ENCODE results near the gene GALK1. TPM values are rescaled to one million over a fixed set of nuclear protein-coding genes. Genes with fewer than 3 reads are reported as not detected.

The GALK1 gene
- total RNA-seq, 4 donors from 2014 or later: 19.4 to 37.1 (median 35.6) TPM; not detected in 1

GRCh38 chr17:75739801-75740200 lies 25.2 kb downstream of the GALK1 start:
- no peaks in the 10 kb centered on the region for H3K9me3 ChIP-seq
- H3K36me3 ChIP-seq: no peaks in the 10 kb centered on the region
- TF ChIP-seq POLR2A (IDR thresholded peaks at IDR 0.05): no peak
- no peak for TF ChIP-seq CTCF (IDR thresholded peaks at IDR 0.05)
- DNase-seq: no peak
- intact Hi-C loops (cut with DNase I; ENCODE audit: low total_unique reads): no loop called here
- H3K27me3 ChIP-seq: no peaks in the 10 kb centered on the region
- no peak overlapping the region for H3K27ac ChIP-seq
- H3K4me3 ChIP-seq: no peak overlapping the region
- H3K4me1 ChIP-seq: no peaks in the 10 kb centered on the region

- Histone ChIP-seq H3K27ac (no peak overlapping the region), H3K4me1 (no peaks in the 10 kb centered on the region), H3K27me3 (no peaks in the 10 kb centered on the region), H3K36me3 (no peaks in the 10 kb centered on the region), H3K9me3 (no peaks in the 10 kb centered on the region), H3K4me3 (no peak overlapping the region)
- no peak for DNase-seq
- no peak for TF ChIP-seq POLR2A (IDR thresholded peaks at IDR 0.05)
- no peak for TF ChIP-seq CTCF (IDR thresholded peaks at IDR 0.05)
- intact Hi-C loops (cut with DNase I; ENCODE audit: low total_unique reads): no loop called here
These were observed 25.8 kb downstream of the GALK1 start for GRCh38 chr17:75739174-75739573.

- no peaks in the 10 kb centered on the region for H3K27me3 ChIP-seq
- TF ChIP-seq POLR2A (IDR thresholded peaks at IDR 0.05) (no peak), CTCF (IDR thresholded peaks at IDR 0.05) (no peak)
- no peaks in the 10 kb centered on the region for H3K36me3 ChIP-seq
- no peaks in the 10 kb centered on the region for H3K9me3 ChIP-seq
- no peak for DNase-seq
- intact Hi-C loops (cut with DNase I; ENCODE audit: low total_unique reads): no loop called here
- H3K4me1 ChIP-seq: no peaks in the 10 kb centered on the region
- H3K27ac ChIP-seq: no peak overlapping the region
- no peak overlapping the region for H3K4me3 ChIP-seq
These were observed 26.7 kb downstream of the GALK1 start for GRCh38 chr17:75738218-75738802.

GRCh38 chr17:75737133-75737962 lies 27.6 kb downstream of the GALK1 start:
- Histone ChIP-seq H3K27me3 (no peaks in the 10 kb centered on the region), H3K9me3 (no peaks in the 10 kb centered on the region), H3K4me1 (no peaks in the 10 kb centered on the region), H3K4me3 (no peak overlapping the region), H3K27ac (no peak overlapping the region), H3K36me3 (no peaks in the 10 kb centered on the region)
- DNase-seq: no peak
- TF ChIP-seq CTCF (IDR thresholded peaks at IDR 0.05): no peak
- no peak for TF ChIP-seq POLR2A (IDR thresholded peaks at IDR 0.05)
- intact Hi-C loops (cut with DNase I; ENCODE audit: low total_unique reads): no loop called here

GRCh38 chr17:75736173-75736835 lies 28.7 kb downstream of the GALK1 start:
- intact Hi-C loops (cut with DNase I; ENCODE audit: low total_unique reads): no loop called here
- no peaks in the 10 kb centered on the region for H3K27me3 ChIP-seq
- no peaks in the 10 kb centered on the region for H3K36me3 ChIP-seq
- no peaks in the 10 kb centered on the region for H3K4me1 ChIP-seq
- H3K9me3 ChIP-seq: no peaks in the 10 kb centered on the region
- no peak for DNase-seq
- TF ChIP-seq CTCF (IDR thresholded peaks at IDR 0.05) (no peak), POLR2A (IDR thresholded peaks at IDR 0.05) (no peak)
- no peak overlapping the region for H3K4me3 ChIP-seq
- H3K27ac ChIP-seq: no peak overlapping the region
